Panc1 (cell line): Measurements from ENCODE around the gene NUDT9. TPM values are rescaled to one million over a fixed set of nuclear protein-coding genes. Genes with fewer than 3 reads are reported as not detected.

Experiments
- ATAC-seq: fragments of 200-7000 bp; cut with Tn5 transposase; 2 replicates; pipeline ENCODE4 v1.9.1; 2020; ENCODE audit warnings: mild to moderate bottlenecking, moderate library complexity
- BruUV-seq: library from RNA; stranded (reverse); fragments of 400-500 nt; replicated peaks from 2 replicates; lab custom pipeline; 2021; lab: Mats Ljungman, UMichigan
- CTCF ChIA-PET: fragments of 300-600 bp; sonication (Branson Sonifier 250); formaldehyde crosslinking; loops from one replicate; lab custom pipeline; 2022; ENCODE audit warnings: antibody characterized with exemption; lab: Charles Lee
- POLR2A ChIA-PET: fragments of 300-600 bp; sonication (Branson Sonifier 250); formaldehyde crosslinking; loops from one replicate; lab custom pipeline; 2022; ENCODE audit warnings: antibody characterized with exemption; lab: Charles Lee
- DNase-seq: peaks from one replicate; pipeline ENCODE4 v3.0.0-alpha.2; 2010; ENCODE audit warnings: low read depth, low spot score
- H3K27ac ChIP-seq: 2 replicates; pipeline ENCODE4 v1.5.1; 2011; ENCODE audit warnings: mild to moderate bottlenecking, low read length, inconsistent platforms
- H3K27me3 ChIP-seq: fragments of 200-500 bp; sonication (Bioruptor generic); 2 replicates; pipeline ENCODE4 v1.6.0; 2014; ENCODE audit warnings: low read length, inconsistent platforms; ENCODE audit not compliant: control insufficient read depth, insufficient read depth
- H3K36me3 ChIP-seq: fragments of 200-500 bp; sonication (Bioruptor generic); 2 replicates; pipeline ENCODE4 v1.5.1; 2014; ENCODE audit warnings: inconsistent platforms, mild to moderate bottlenecking, low read length, moderate library complexity; ENCODE audit not compliant: control insufficient read depth, insufficient read depth
- H3K4me1 ChIP-seq: 2 replicates; pipeline ENCODE4 v1.5.1; 2011; ENCODE audit warnings: inconsistent platforms, mild to moderate bottlenecking, low read length, moderate library complexity; ENCODE audit not compliant: control insufficient read depth, insufficient read depth
- H3K4me3 ChIP-seq, 2 experiments: 2 replicates each; pipeline ENCODE4 v1.5.1; 2011 to 2012; ENCODE audit warnings: low read depth in 2 of 2, low read length in 2 of 2, mild to moderate bottlenecking in 2 of 2, inconsistent platforms in 1 of 2, moderate library complexity in 1 of 2
- H3K9me3 ChIP-seq: fragments of 200-500 bp; sonication (Bioruptor generic); 2 replicates; pipeline ENCODE4 v1.5.1; 2014; ENCODE audit warnings: low read depth, mild to moderate bottlenecking, inconsistent platforms, low read length, moderate library complexity; ENCODE audit not compliant: control insufficient read depth, insufficient read depth
- POLR2AphosphoS5 ChIP-seq: IDR thresholded peaks from 2 replicates; pipeline ENCODE4 v1.6.1; 2012; ENCODE audit warnings: mild to moderate bottlenecking, low read depth, low read length, moderate library complexity
- SIN3A ChIP-seq: IDR thresholded peaks from 2 replicates; pipeline ENCODE4 v1.6.1; 2012; ENCODE audit warnings: low read depth, mild to moderate bottlenecking, low read length, moderate library complexity, borderline replicate concordance; ENCODE audit not compliant: insufficient read depth
- TCF7L2 ChIP-seq: IDR thresholded peaks from 2 replicates; pipeline ENCODE4 v1.6.1; 2011; ENCODE audit warnings: mild to moderate bottlenecking, low read depth, low read length, inconsistent platforms
- in situ Hi-C: cut with HindIII; loops from 2 replicates; pipeline ENCODE4 v1.10.0; 2016; ENCODE audit warnings: low sequenced_read_pairs, low pct_unique_long_range_greater_than_20kb
- intact Hi-C: fragments of 100-400 bp; cut with micrococcal nuclease; formaldehyde crosslinking; loops from one replicate; pipeline ENCODE4 v1.10.0; 2022; ENCODE audit not compliant: unreplicated experiment
- total RNA-seq: library from RNA; stranded (reverse); gene quantifications from one replicate; pipeline ENCODE4 v1.2.1, GENCODE V29; 2021; ENCODE audit not compliant: unreplicated experiment
- TF ChIP-seq, protein P1 (sequence below), 2 experiments: IDR thresholded peaks; 2 replicates each; pipeline ENCODE4 v1.6.1; 2011 to 2012; ENCODE audit warnings: low read depth in 2 of 2, control low read depth in 1 of 2, low read length in 1 of 2, mild to moderate bottlenecking in 1 of 2, moderate library complexity in 1 of 2; ENCODE audit not compliant: insufficient read depth in 1 of 2
- TF ChIP-seq, protein P2 (sequence below): fragments of 450-650 bp; IDR thresholded peaks from 2 replicates; pipeline ENCODE4 v1.5.1; 2017; ENCODE audit warnings: mild to moderate bottlenecking

Gene NUDT9
- total RNA-seq, 1 experiment from 2014 or later, result 21.7 TPM

DNA sequence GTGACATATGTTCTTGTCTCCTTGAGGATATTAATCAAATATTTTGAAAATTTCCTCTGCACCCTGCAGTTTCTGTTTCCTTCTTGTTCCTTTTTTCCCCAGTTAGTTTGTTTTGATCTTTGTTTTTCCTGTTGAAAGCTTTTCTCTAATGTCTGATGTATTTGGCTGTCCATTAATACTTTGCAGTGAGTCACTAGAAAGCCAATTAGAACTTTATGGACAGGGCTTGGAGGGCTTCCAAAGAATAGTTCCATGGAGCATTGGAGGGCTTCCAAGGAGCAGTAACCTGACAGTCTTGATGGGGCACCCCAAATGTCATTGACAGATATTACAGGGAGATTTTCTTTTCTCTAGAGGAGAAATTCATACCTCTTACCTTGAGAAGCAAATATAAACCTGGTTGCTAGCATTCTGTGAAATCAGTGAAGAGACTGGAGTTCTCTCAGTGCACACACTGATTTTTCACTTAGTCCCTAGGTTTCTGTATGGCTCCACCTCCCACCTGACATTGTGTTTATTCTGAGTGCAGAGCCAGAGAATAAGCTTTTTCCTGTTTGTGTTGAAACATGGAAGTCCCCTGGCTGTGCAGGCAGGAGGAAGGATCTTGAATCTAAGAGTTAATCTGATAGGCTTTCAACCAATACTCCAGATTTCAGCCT, 80.3 kb downstream of the NUDT9 start:
- H3K9me3 ChIP-seq, result no peaks in the 10 kb centered on the region
- in situ Hi-C loops, result no loop called here
- H3K27ac ChIP-seq, result no peak overlapping the region
- H3K27me3 ChIP-seq, result no peaks in the 10 kb centered on the region
- TF ChIP-seq, protein P1, sequence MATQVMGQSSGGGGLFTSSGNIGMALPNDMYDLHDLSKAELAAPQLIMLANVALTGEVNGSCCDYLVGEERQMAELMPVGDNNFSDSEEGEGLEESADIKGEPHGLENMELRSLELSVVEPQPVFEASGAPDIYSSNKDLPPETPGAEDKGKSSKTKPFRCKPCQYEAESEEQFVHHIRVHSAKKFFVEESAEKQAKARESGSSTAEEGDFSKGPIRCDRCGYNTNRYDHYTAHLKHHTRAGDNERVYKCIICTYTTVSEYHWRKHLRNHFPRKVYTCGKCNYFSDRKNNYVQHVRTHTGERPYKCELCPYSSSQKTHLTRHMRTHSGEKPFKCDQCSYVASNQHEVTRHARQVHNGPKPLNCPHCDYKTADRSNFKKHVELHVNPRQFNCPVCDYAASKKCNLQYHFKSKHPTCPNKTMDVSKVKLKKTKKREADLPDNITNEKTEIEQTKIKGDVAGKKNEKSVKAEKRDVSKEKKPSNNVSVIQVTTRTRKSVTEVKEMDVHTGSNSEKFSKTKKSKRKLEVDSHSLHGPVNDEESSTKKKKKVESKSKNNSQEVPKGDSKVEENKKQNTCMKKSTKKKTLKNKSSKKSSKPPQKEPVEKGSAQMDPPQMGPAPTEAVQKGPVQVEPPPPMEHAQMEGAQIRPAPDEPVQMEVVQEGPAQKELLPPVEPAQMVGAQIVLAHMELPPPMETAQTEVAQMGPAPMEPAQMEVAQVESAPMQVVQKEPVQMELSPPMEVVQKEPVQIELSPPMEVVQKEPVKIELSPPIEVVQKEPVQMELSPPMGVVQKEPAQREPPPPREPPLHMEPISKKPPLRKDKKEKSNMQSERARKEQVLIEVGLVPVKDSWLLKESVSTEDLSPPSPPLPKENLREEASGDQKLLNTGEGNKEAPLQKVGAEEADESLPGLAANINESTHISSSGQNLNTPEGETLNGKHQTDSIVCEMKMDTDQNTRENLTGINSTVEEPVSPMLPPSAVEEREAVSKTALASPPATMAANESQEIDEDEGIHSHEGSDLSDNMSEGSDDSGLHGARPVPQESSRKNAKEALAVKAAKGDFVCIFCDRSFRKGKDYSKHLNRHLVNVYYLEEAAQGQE (IDR thresholded peaks at IDR 0.05; ENCODE audit: insufficient read depth in 1 of 2, low read depth in 2 of 2, low read length in 1 of 2), result no peak
- no peak for TF ChIP-seq POLR2AphosphoS5
- no peak for TF ChIP-seq SIN3A
- TF ChIP-seq, protein P2, sequence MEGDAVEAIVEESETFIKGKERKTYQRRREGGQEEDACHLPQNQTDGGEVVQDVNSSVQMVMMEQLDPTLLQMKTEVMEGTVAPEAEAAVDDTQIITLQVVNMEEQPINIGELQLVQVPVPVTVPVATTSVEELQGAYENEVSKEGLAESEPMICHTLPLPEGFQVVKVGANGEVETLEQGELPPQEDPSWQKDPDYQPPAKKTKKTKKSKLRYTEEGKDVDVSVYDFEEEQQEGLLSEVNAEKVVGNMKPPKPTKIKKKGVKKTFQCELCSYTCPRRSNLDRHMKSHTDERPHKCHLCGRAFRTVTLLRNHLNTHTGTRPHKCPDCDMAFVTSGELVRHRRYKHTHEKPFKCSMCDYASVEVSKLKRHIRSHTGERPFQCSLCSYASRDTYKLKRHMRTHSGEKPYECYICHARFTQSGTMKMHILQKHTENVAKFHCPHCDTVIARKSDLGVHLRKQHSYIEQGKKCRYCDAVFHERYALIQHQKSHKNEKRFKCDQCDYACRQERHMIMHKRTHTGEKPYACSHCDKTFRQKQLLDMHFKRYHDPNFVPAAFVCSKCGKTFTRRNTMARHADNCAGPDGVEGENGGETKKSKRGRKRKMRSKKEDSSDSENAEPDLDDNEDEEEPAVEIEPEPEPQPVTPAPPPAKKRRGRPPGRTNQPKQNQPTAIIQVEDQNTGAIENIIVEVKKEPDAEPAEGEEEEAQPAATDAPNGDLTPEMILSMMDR, result no peak
- TF ChIP-seq TCF7L2, result no peak
- DNase-seq (no peak), ATAC-seq (no peak)
- H3K36me3 ChIP-seq, result no peaks in the 10 kb centered on the region
- no TSS peak for BruUV-seq
- ChIA-PET POLR2A (interaction anchor here (0.6 kb wide), 1 partner anchor 77 kb away, joined by 3 read pairs; no protein-coding TSS in a partner anchor), CTCF (no interaction called here)
- no peaks in the 10 kb centered on the region for H3K4me1 ChIP-seq
- intact Hi-C loops, result no loop called here
- no peak overlapping the region for H3K4me3 ChIP-seq

DNA sequence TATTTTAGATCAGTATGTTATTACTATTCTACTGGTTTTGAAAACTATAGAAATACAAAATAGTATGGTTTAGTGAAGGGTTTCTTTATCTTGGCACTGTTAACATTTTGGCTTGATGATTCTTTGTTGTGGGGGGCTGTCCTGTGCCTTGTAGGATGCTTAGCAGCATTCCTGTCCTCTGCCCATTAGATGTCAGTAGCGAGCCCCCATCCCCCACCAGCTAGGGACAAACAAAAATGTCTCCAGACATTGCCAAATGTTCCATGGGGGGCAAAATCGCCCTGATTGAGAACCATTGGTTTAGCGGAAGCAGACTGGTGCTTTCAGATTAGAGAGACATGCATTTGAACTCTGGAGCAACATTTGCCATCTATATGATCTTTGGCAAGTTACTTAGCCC, 83.5 kb downstream of the NUDT9 start:
- DNase-seq (no peak), ATAC-seq (no peak)
- Histone ChIP-seq H3K4me3 (no peak overlapping the region), H3K36me3 (no peaks in the 10 kb centered on the region), H3K27me3 (no peaks in the 10 kb centered on the region), H3K9me3 (no peaks in the 10 kb centered on the region), H3K27ac (no peak overlapping the region), H3K4me1 (no peaks in the 10 kb centered on the region)
- ChIA-PET CTCF (no interaction called here), POLR2A (no interaction called here)
- in situ Hi-C loops, result no loop called here
- no peak for TF ChIP-seq POLR2AphosphoS5
- TF ChIP-seq, protein P2, result peak; percentile 40
- intact Hi-C loops, result no loop called here
- BruUV-seq, result no TSS peak
